DMS153 treated with DMSO at 0.1 percent for 48 hours (cell line): Measurements from ENCODE around the gene FLT3.
"Not testable (repeated sequence)": the region's sequence is repeated elsewhere in the genome, so short reads cannot be mapped to it uniquely, and the experiment has no call there.

Source experiments
- DNase-seq: peaks from one replicate; lab custom pipeline; 2025; ENCODE audit not compliant: unreplicated experiment; lab: John Stamatoyannopoulos, UW

FLT3 gene

GRCh38 chr13:27975564-27976361 lies 124.6 kb downstream of the FLT3 start:
- no peak for DNase-seq

DNA sequence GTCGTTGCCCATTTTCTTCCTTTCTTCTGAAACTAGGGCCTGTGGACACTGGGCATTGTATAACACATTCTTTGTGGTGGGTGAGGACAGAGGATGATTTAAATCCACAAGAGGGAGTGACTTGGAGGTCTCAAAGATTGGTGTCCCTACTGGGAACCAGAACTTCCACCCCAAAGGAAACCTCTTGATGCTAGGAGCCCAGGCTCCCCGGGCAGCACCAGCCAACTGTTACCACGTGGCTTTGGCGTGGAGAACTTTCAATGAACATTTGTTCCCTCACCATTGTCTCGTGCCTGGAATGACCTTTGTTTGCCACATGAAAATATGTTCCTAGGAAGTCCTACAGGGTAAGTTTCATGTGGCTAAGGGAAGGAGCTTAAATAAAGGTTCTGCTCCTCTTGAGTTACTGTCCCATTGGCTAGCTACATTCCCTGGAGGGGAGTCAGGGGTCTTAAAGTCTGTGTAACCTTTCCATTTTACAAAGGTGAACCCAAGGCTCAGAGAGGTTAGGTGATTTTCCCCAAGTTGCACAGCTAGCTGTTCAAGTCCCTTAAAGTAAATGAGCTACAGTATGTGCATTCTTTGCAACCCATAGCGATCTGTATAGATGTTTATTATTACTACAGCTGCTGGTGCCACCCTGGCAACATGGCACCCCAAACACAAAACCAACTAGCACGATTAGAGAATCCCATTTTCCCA lies 126.3 kb downstream of the FLT3 start:
- DNase-seq = no peak

GRCh38 chr13:27973291-27973690 lies 127.1 kb downstream of the FLT3 start:
- no peak for DNase-seq

DNA sequence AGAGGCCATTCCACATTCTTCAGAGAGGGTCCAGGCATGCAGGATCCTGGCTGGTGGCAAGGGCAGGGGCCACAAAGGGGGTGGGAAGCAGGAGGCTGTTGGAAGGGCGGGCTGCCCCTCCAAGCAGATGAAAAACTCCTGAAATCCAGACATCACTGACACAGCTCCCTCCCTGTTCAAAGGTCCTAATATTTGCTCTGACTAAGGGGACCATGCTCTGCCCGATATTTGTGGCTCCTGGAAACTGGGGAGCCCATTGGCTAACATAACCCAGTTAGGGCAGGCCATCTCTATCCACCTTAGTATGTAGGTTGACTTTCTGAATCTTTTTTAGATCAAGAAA lies 127.9 kb downstream of the FLT3 start:
- no peak for DNase-seq

- no peak for DNase-seq
Measured at GRCh38 chr13:27971776-27972477, 128.4 kb downstream of the FLT3 start.

- DNase-seq = no peak
Measured at GRCh38 chr13:27971236-27971645, 129.1 kb downstream of the FLT3 start.

DNA sequence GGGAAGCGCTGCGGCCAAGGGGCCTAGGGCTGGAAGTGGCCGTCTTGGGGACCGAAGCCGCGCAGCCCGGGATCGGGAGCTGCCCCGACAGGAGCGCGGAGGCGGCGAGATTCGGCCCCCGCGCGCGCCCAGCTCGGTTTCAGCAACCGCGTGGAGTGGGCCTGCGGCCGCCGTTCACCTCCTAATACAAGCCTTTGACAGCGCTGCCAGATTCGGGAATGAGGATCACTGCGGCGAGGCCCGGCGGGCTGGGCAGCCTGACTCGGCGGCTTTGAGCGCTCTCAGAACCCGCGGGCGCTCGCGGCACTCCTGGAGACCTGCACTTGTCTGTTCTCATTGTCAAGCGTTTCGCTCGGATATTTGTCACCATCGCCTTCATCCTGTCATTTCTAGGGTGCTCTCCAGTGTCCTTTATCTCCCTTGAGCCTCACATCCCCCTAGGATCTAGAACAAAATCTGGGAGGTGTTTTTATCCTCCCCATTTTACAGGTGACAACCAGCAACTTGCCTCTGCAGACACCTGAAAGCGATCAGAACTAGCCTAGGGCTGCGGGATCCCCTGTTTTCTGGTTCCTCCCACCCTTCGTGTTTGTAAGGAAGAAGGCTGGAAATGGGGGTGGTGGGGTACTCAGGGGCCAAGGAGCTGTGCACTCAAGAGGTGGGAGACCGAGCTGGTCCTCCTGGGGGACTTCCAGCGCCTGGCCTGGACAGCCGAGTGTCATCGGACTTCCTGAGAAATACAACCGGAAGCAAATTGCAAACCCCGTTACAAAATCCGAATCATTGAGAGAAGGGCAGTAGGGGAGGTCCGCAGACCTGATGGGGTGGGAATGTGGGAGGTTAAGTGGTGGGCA lies 129.8 kb downstream of the FLT3 start:
- no peak for DNase-seq

DNA sequence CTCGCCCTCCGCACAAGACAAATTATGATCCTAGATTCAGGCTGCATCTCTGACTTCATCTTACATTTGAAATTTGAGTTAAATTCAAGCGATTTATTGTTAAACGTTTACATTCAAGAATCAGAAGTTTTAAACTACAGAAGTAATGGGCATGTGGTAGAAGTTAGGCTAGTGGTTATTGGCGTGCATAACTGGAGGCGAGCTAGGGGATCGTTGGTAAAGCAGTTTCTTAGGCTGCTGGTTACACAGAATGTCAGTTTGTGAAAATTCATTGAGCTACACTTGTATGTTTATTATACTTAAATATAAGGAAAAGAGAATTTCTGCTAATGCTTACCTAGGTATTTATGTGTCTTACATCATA lies 130.5 kb downstream of the FLT3 start:
- DNase-seq = no peak

DNA sequence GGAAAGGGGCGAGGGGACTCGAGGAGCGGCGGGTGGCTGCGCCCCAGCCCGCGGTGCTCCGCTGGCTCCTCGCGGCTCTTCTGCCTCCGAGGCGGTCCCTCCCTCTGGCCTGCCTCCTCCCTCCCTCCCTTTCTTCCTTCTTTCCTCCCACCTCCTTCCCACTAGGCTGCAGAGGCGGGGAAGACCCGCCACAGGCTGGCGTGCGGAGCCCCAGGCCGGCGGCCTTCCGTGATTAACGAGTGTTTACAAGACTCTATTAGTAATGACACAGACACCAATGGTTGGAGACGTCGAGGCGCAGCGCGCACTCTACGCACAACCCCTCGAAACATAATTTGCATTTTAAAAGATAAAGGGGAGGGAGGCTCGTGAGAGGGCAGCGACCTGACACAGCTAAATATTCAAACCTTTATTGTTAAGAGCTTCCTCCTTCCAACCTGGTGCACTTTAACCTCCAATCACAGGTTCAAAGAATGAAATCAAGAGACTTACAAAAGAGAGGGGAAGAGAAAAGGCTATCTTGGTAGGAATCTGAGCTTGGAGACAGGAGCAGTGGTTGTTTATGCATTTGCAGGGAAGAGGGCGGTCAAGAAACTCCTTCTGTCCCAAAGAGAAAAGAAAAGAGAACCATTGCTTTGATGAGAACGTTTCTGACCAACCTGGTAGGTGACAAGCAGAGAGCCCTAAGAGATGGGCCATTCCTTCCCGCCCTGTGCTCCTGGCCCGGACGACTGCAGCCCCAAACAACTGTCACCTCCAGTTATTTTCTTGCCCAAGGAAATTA lies 131.1 kb downstream of the FLT3 start, which contains the start of gene CDX2:
CDX2 (minus strand) TSS at position 234 of the 784 bp plus-strand sequence. CDS start 309 bp downstream, outside the sequence.
- no peak for DNase-seq

GRCh38 chr13:27968316-27969081 lies 131.9 kb downstream of the FLT3 start:
- no peak for DNase-seq

GRCh38 chr13:27967736-27968315 lies 132.6 kb downstream of the FLT3 start:
- no peak for DNase-seq

GRCh38 chr13:27967203-27967735 lies 133.1 kb downstream of the FLT3 start:
- no peak for DNase-seq

- DNase-seq = no peak
Measured at GRCh38 chr13:27966641-27967202, 133.7 kb downstream of the FLT3 start.

DNA sequence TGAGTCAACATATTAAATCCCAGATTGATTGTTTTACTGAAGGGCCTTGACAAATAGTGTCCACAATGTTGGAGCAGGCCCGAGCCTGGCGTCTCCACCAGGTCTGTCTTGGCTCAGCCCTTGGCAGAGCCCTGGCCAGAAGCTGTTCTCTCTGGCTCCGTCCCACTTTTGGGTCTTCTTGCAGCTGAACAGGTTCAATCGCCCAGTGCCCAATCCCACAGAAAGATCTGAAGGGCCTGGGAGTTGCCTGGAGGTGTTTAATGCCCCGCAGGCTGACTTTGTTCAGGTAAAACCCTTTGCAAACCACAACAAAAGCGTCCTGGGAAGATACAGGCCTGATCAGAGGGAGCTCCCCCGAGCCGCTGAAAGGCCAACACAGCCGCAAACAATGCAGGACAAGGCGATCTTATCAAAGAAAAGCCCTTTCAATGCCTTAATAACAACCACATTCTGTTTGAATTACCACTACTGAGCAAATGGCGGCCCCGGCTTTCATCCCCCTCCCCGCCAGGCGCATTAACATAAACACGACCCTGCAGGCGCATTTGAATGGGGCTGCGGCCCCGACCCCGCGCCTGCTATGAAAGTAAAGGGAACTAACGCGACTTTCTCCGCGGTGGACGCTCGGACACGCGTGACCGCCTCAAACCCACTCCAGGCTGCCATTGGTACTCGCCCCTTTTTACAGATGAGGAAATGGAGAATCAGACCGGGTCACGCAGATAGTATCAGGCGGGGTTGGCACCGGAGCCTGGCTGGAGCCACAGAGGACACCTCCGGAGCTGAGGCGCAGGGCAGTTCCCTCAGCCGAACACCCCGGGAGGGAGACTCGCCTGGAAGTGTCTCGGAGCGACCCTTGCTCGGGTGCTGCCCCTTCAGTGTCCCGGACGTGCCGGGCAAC lies 134.4 kb downstream of the FLT3 start:
- DNase-seq = no peak

DNA sequence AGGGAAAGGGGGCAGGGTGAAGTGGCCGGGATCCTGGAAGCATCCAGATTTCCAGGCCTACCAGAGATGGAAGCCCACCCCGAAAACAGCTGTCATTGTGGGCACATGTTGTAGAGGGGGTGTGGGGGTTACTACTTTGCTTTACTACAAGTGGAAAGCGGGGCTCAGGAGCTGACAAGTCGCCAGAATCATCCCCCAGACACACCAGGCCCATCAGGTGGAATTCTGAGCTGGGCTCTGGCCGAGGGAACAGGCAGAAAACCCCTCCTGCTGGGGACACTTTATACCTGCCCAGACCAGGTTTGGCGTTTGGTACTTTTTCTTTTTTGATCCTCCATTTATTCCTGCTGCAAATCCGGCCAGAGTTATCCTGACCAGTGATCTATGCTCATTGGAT lies 135.0 kb downstream of the FLT3 start:
- no peak for DNase-seq

DNA sequence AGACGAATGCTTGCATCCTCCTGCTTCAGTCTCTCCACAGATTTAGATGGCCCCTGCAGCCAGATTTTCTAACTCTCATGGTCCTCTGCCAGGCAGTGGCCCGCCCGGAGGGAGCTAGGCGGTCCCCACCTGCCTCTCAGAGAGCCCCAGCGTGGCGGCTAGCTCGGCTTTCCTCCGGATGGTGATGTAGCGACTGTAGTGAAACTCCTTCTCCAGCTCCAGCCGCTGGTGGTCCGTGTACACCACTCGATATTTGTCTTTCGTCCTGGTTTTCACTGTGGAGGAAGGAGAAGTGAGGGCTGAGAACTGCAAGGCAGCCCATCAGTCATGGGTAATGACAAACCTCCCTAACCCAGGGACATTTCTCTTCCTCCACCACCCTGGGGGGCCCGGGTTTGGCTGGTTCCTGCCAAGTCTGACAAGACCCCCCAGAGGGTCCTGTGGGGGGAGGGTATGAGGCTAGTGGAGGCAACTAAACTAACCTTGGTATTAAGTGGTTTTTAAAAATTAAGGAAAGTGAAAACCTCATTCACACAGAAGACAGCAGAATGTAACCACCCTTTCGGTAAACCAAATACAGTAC lies 135.5 kb downstream of the FLT3 start:
- no peak for DNase-seq

DNA sequence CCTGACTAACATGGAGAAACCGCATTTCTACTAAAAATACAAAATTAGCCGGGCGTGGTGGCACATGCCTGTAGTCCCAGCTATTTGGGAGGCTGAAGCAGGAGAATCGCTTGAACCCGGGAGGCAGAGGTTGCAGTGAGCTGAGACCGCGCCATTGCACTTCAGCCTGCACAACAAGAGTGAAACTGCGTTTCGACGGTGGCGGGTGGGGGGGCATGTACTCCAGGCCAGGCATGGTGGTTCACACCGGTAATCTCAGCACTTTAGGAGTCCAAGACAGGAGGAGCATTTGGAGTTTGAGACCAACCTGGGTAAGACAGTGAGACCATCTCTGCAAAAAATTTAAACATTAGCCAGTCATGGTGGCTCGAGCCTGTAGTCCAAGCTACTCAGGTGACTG lies 136.2 kb downstream of the FLT3 start:
- not testable (repeated sequence) for DNase-seq
